Hepatic stellate cell (primary cell): ENCODE measurements around the gene ENOSF1.
A peak's percentile ranks its signal among the peaks of the same experiment; 100 is the strongest.
"Not testable (repeated sequence)": the region's sequence is repeated elsewhere in the genome, so short reads cannot be mapped to it uniquely, and the experiment has no call there.

Experiments
- DNase-seq: peaks from one replicate; pipeline ENCODE4 v3.0.0; 2011; ENCODE audit warnings: low spot score

Gene ENOSF1

GRCh38 chr18:706405-706804 lies 6.0 kb downstream of the ENOSF1 start:
- DNase-seq = no peak

- DNase-seq = peak; percentile 26
Observed at GRCh38 chr18:703213-703967, 9.0 kb downstream of the ENOSF1 start.

- DNase-seq = no peak
Observed at GRCh38 chr18:697800-698199, 14.6 kb downstream of the ENOSF1 start.

- no peak for DNase-seq
Observed at GRCh38 chr18:697012-697411, 15.4 kb downstream of the ENOSF1 start.

GRCh38 chr18:693466-694187 lies 18.8 kb downstream of the ENOSF1 start:
- no peak for DNase-seq

- no peak for DNase-seq
Observed at GRCh38 chr18:692824-693223, 19.6 kb downstream of the ENOSF1 start.

GRCh38 chr18:688323-688722 lies 24.1 kb downstream of the ENOSF1 start:
- DNase-seq = no peak

GRCh38 chr18:686339-687111 lies 25.9 kb downstream of the ENOSF1 start:
- no peak for DNase-seq

- no peak for DNase-seq
Observed at GRCh38 chr18:685438-685837, 27.0 kb downstream of the ENOSF1 start.

- DNase-seq = no peak
Observed at GRCh38 chr18:683531-683930, 28.9 kb downstream of the ENOSF1 start.

- no peak for DNase-seq
Observed at GRCh38 chr18:682833-683232, 29.6 kb downstream of the ENOSF1 start.

- not testable (repeated sequence) for DNase-seq
Observed at GRCh38 chr18:682416-682815, 30.0 kb downstream of the ENOSF1 start.

GRCh38 chr18:681985-682384 lies 30.4 kb downstream of the ENOSF1 start:
- DNase-seq = no peak

GRCh38 chr18:680392-680791 lies 32.0 kb downstream of the ENOSF1 start:
- no peak for DNase-seq

GRCh38 chr18:679516-679915 lies 32.9 kb downstream of the ENOSF1 start:
- no peak for DNase-seq

GRCh38 chr18:678482-679182 lies 33.8 kb downstream of the ENOSF1 start:
- DNase-seq = no peak

- no peak for DNase-seq
Observed at GRCh38 chr18:677951-678381, 34.5 kb downstream of the ENOSF1 start.

GRCh38 chr18:677145-677544 lies 35.3 kb downstream of the ENOSF1 start:
- DNase-seq = no peak

GRCh38 chr18:676736-677135 lies 35.7 kb downstream of the ENOSF1 start:
- no peak for DNase-seq

- DNase-seq = no peak
Observed at GRCh38 chr18:676069-676468, 36.4 kb downstream of the ENOSF1 start.

- no peak for DNase-seq
Observed at GRCh38 chr18:675307-675706, 37.1 kb downstream of the ENOSF1 start.

- DNase-seq = no peak
Observed at GRCh38 chr18:673769-674168, 38.7 kb downstream of the ENOSF1 start.
